DMS153 (cell line): ENCODE data around the gene INTS1.

Experiments
- DNase-seq: peaks from one replicate; lab custom pipeline; 2025; lab: John Stamatoyannopoulos, UW

Gene INTS1

DNA sequence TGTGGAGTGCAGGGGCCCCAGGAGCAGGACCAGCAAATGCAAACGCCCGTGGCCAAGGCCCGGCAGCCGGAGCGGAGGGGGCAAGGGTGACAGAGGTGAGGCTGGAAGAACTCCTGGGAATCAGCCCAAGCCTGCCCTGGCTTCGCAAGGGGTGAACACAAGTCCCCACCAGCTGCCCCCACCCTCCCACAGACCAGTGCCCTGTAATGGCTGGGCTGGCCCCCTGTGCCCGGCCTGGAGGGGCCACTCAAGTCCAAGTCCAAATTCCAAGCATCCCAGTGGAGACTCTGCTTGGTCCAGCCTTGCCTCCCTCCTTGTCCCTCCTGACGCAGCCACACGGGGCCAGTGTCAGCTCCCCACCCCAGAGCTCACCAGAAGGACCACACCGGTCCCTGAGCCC, 73.0 kb downstream of the INTS1 start:
- DNase-seq, result no peak

DNA sequence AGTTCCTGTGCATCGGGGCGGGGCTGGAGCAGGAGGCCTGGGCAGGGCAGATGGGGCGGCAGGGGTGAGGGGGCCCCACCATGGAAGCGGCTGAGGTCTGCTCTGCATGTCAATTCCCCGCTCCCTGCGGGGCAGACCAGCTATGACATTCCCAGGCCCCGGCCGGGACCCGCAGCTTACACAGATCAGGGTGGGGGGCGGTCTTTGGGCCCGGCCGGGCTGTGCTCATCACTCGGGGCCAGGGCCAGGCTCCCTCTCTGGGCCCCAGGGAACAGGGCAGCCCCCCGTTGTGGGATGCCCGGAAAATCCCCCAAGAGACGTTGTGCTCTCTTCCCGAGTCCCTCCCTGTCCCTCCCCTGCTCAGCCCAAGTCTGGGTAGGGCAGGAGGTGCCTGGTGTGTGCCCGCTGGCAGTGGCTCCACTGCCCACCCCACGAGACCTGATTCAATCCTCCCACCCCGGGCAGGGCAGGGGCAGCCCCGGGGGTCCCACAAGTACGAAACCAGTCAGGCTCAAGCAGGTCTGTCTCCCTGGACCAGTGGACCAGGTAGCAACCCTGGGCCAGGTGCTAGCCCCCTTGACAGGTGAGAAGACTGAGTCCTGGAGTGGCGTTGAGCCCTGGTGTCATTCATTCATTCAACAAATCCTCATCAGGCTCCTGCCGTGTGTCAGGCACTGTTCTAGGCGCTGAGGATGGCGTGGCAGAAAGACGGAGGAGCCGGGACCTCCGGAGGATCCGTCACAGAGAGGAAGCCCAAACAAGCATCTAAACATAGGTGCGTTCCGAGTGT, 73.9 kb downstream of the INTS1 start:
- no peak for DNase-seq

DNA sequence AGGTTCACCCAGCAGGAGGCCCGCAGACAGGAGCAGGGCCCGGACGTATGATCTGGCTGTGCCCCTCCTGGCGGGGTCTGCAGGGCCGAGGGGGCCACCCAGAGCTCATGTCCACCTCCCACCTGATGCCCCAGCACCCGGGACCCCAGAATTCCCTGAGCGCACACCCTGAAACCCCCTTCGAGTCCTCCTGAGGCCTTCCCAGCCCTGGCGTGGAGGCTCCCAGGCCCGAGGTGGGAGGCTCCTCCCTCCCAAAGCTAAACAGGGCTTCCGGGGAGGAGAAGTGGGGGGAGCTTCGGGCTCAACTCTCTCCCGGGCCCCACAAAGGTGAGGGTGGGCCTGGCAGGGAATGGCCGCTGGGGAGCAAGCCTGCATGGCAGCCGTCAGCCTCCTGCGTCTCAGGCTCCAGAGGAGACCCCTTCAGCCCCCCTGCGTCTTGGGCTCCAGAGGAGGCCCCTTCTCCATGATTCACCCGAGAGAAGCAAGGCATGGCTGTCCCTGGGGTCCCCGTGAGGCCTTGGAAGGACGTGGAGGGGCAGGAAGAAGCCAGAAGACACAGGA, 75.2 kb downstream of the INTS1 start:
- no peak for DNase-seq

GRCh38 chr7:1427064-1427657, 77.0 kb downstream of the INTS1 start:
- DNase-seq, result no peak

- DNase-seq, result no peak
These were observed 77.7 kb downstream of the INTS1 start for GRCh38 chr7:1426474-1426873.

- DNase-seq, result no peak
These were observed 78.7 kb downstream of the INTS1 start for GRCh38 chr7:1425292-1426136.

DNA sequence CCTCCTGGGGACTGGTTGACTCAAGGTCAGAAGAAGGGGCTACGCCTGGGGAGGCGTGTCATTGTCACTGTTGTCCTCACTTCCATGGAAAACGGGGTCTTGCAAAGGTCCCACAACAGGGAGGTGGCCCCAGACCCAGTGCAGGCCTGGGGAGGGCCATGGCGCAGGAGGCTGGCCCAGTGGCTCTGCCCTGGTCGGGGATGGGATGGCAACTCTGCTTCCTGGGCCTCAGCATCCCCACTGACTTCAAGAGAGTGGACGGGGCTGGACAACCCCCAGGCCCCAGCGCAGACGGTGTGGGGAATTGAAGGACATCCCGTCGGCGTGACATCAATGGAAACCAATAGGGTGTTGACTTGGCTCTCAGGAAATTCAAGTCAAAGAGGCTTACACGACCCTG, 80.1 kb downstream of the INTS1 start:
- no peak for DNase-seq

DNA sequence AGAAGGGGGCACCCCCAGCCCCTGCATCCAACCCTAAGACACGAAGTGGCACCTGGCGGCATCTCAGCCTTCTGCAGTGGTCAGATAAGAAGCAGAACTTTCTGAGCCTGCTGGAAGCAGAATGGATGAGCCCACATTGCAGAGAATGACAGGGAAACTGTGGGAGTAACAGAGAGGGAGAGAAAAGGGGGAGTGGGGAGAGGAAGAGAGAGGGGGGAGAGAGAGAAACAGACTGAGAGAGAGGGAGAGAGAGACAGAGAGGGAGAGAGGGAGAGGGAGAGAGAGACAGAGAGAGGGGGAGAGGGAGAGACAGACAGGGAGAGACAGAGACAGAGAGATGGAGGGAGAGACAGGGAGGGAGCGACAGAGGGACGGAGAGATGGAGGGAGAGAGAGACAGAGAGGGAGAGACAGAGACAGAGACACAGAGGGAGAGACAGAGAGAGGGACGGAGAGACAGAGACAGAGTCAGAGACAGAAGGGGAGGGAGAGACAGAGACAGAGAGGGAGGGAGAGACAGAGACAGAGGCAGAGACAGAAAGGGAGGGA, 80.9 kb downstream of the INTS1 start:
- no peak for DNase-seq

GRCh38 chr7:1422512-1423263, 81.5 kb downstream of the INTS1 start:
- DNase-seq, result peak; percentile 81

GRCh38 chr7:1421946-1422345, 82.2 kb downstream of the INTS1 start:
- DNase-seq, result no peak

DNA sequence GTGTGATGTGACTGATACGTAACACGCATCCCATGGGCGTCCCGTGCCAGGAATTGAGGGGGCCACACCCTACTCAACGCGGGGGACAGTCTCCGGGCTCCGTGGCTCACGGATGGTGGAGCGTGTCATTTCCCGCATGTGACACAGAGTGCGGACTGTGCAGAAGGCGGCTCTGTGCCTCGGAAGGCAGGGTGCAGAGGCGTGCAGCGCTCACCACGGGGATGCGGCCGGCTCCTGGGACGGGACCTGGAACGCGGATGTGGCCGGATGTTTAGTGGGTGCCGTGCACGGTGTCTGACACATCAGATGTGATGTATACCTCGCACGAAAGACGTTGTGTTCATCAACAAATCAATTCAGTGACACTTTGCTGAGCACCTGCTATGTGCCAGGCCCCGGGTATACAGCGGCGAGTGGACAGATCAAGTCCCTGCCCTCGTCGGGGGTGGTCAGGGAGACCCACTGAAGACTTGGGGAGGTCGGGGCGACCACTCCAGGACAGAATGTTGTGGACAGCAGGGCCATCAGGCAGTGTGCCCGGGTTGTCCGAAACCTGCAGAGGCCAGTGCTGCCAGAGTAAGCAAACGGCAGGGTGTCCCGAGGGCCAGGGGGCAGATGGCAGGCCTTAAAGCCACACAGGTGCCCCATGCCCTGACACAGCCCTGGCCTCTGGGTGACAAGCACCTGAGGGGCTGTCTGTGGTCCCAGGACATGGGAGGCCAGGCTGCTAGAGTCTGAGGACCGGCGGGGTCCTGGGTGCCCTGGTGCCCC, 83.0 kb downstream of the INTS1 start:
- DNase-seq, result no peak
